K562 (cell line): ENCODE data around the gene BBLN. TPM values are rescaled to one million over a fixed set of nuclear protein-coding genes. Genes with fewer than 3 reads are reported as not detected.
A peak's percentile ranks its signal among the peaks of the same experiment; 100 is the strongest.

Experiments
- ATAC-seq: fragments of 200-7000 bp; cut with Tn5 transposase; 3 replicates; pipeline ENCODE4 v1.9.1; 2020; ENCODE audit warnings: moderate library complexity
- BruUV-seq: library from RNA; stranded (reverse); fragments of 400-500 nt; replicated peaks from 2 replicates; lab custom pipeline; 2021; lab: Mats Ljungman, UMichigan
- CTCF ChIA-PET: fragments of 300-600 bp; formaldehyde crosslinking; extraction: SDS; loops from one replicate; lab custom pipeline; 2021; ENCODE audit warnings: low intra/inter-chr PET ratio; lab: Yijun Ruan, JAX
- POLR2A ChIA-PET: fragments of 300-600, 350-650 bp; sonication (Branson Sonifier 250); formaldehyde crosslinking; extraction: SDS; loops from one replicate; lab custom pipeline; 2021; ENCODE audit warnings: antibody characterized with exemption, inconsistent platforms; lab: Yijun Ruan, JAX
- DNase-seq, 4 experiments: peaks; one replicate each; pipeline versions ENCODE4 v3.0.0 to v3.0.0-alpha.2; 2011 to 2018; ENCODE audit warnings: low spot score in 3 of 4, mixed read lengths in 3 of 4; ENCODE audit errors: extremely low read depth in 1 of 4
- FAIRE-seq: peaks from 2 replicates; lab custom pipeline; 2011; peaks lifted over from hg19 to GRCh38; lab: Jason Lieb, UNC
- H2AFZ ChIP-seq: 2 replicates; pipeline ENCODE4 v1.6.0; 2011; ENCODE audit warnings: low read depth, low read length, control low read depth, inconsistent platforms
- H3K27ac ChIP-seq: fragments of 200-600 bp; 3 replicates; pipeline ENCODE4 v1.8.0; 2011; ENCODE audit warnings: low read depth, mild to moderate bottlenecking, control low read depth, inconsistent platforms, low read length, moderate library complexity, mixed read lengths; ENCODE audit errors: extremely low read depth
- H3K27me3 ChIP-seq, 2 experiments: fragments of 300-600 bp in 1 of 2; 2 replicates in 1 of 2; 3 replicates in 1 of 2; pipeline versions ENCODE4 v1.6.0 to v1.8.0; 2011; ENCODE audit warnings: inconsistent platforms in 2 of 2, low read length in 2 of 2, mild to moderate bottlenecking in 1 of 2, mixed read lengths in 1 of 2, moderate library complexity in 1 of 2; ENCODE audit not compliant: control insufficient read depth in 2 of 2, insufficient read depth in 2 of 2
- H3K36me3 ChIP-seq: fragments of 300-600 bp; 3 replicates; pipeline ENCODE4 v1.8.0; 2011; ENCODE audit warnings: mild to moderate bottlenecking, low read length, inconsistent platforms; ENCODE audit not compliant: control insufficient read depth, insufficient read depth
- H3K4me1 ChIP-seq, 2 experiments: fragments of 200-600 bp in 1 of 2; replicated peaks in 1 of 2; 2 replicates in 1 of 2; 3 replicates in 1 of 2; pipeline versions ENCODE4 v1.5.1 to v1.8.0; 2011; ENCODE audit warnings: inconsistent platforms in 2 of 2, low read length in 2 of 2, mild to moderate bottlenecking in 1 of 2, mixed read lengths in 1 of 2, moderate library complexity in 1 of 2; ENCODE audit not compliant: control insufficient read depth in 2 of 2, insufficient read depth in 2 of 2
- H3K4me2 ChIP-seq: 2 replicates; pipeline ENCODE4 v1.6.1; 2011; ENCODE audit warnings: low read length, control low read depth, inconsistent platforms, mixed read lengths; ENCODE audit not compliant: insufficient read depth
- H3K4me3 ChIP-seq: fragments of 200-600 bp; sonication (generic), shearing (Covaris generic); 2 replicates; pipeline ENCODE4 v1.5.1; 2016; ENCODE audit warnings: control low read depth, inconsistent platforms
- H3K79me2 ChIP-seq: fragments of 200-600 bp; 3 replicates; pipeline ENCODE4 v1.8.0; 2011; ENCODE audit warnings: low read length, inconsistent platforms; ENCODE audit not compliant: control insufficient read depth, insufficient read depth
- H3K9ac ChIP-seq, 2 experiments: 2 replicates each; pipeline versions ENCODE4 v1.6.0 to v1.6.1; 2011; ENCODE audit warnings: low read depth in 2 of 2, low read length in 2 of 2, control low read depth in 1 of 2, inconsistent platforms in 1 of 2, mild to moderate bottlenecking in 1 of 2, mixed read lengths in 1 of 2; ENCODE audit not compliant: insufficient read depth in 1 of 2
- H3K9me1 ChIP-seq: one replicate; pipeline ENCODE4 v1.6.0; 2011; ENCODE audit warnings: inconsistent platforms, mild to moderate bottlenecking, low read length, moderate library complexity; ENCODE audit not compliant: control insufficient read depth, insufficient read depth
- H3K9me3 ChIP-seq: replicated peaks from 2 replicates; pipeline ENCODE4 v1.5.1; 2011; ENCODE audit warnings: low read depth, low read length, inconsistent platforms; ENCODE audit not compliant: control insufficient read depth, insufficient read depth
- H4K20me1 ChIP-seq: replicated peaks from 2 replicates; pipeline ENCODE4 v1.6.1; 2011; ENCODE audit warnings: low read length, inconsistent platforms, mixed read lengths; ENCODE audit not compliant: control insufficient read depth, insufficient read depth
- HMG20B ChIP-seq: fragments of 250-450 bp; sonication (Bioruptor Pico); IDR thresholded peaks from 2 replicates; pipeline ENCODE4 v1.5.0; 2021; ENCODE audit warnings: mild to moderate bottlenecking
- POLR2G ChIP-seq: fragments of 200-400 bp; formaldehyde crosslinking; IDR thresholded peaks from 2 replicates; pipeline ENCODE4 v1.6.1; 2017; ENCODE audit warnings: low read depth, mild to moderate bottlenecking, antibody characterized with exemption, low read length, moderate library complexity
- RBFOX2 ChIP-seq: fragments of 200-400 bp; formaldehyde crosslinking; IDR thresholded peaks from 2 replicates; pipeline ENCODE4 v1.6.1; 2017; ENCODE audit warnings: low read depth, mild to moderate bottlenecking, low read length, moderate library complexity
- ZNF695 ChIP-seq: fragments of 450-650 bp; formaldehyde crosslinking; IDR thresholded peaks from 2 replicates; pipeline ENCODE4 v1.4.0; 2020; ENCODE audit warnings: mild to moderate bottlenecking, moderate library complexity
- ZSCAN32 ChIP-seq: fragments of 450-650 bp; formaldehyde crosslinking; IDR thresholded peaks from 2 replicates; pipeline ENCODE4 v1.4.0; 2020; ENCODE audit warnings: mild to moderate bottlenecking, moderate library complexity
- WGBS: fragments of 100-300 bp; shearing (Covaris generic); methylation state at CpG from one replicate; pipeline ENCODE4 v1.1.6; 2016; ENCODE audit warnings: low coverage, mixed read lengths; ENCODE audit not compliant: insufficient coverage; ENCODE audit errors: missing lambda C conversion rate; 5-methylcytosine and 5-hydroxymethylcytosine counted together
- in situ Hi-C: fragments of 300-500 bp; cut with MboI; formaldehyde crosslinking; loops from 4 replicates; pipeline ENCODE4 v1.15.0; 2018; ENCODE audit warnings: inconsistent platforms, mixed read lengths
- intact Hi-C: fragments of 100-400 bp; cut with micrococcal nuclease; formaldehyde crosslinking; loops from 2 replicates; pipeline ENCODE4 v1.14.2; 2022
- polyA plus RNA-seq, 8 experiments: library from polyadenylated mRNA; depleted of rRNA in 4 of 8; stranded (reverse) in 5 of 8; unstranded in 3 of 8; fragments of >200 nt; fragmentation: Nextera tagmentation in 2 of 8; fragmentation: Illumina TruSeq in 1 of 8; extraction: Ambion mirVana in 2 of 8; extraction: Trizol in 1 of 8; gene quantifications; 2 replicates each; pipeline versions ENCODE4 v1.2.1 to v1.2.3, GENCODE V29; 2011 to 2014; ENCODE audit warnings: inconsistent platforms in 1 of 8, missing spikeins in 1 of 8
- total RNA-seq, 7 experiments: library from RNA; depleted of rRNA in 6 of 7; stranded (reverse); fragments of >200 nt in 6 of 7; fragmentation: Illumina TruSeq in 2 of 7; extraction: Trizol in 2 of 7; gene quantifications; 2 replicates each; pipeline versions ENCODE4 v1.2.1 to v1.2.3, GENCODE V29; 2011 to 2021; ENCODE audit warnings: low replicate concordance in 1 of 7

The BBLN gene
- total and polyA plus RNA-seq, 9 of the 15 experiments (the other 6 are each of a cell fraction or from before 2014, with no cell fraction given): 4.2 to 331 (median 87.1) TPM

- TF ChIP-seq ZSCAN32 (CRISPR knock-in tag) (no peak), HMG20B (CRISPR knock-in tag) (no peak)
Measured at GRCh38 chr9:128121466-128121810, 38.6 kb upstream of the BBLN start (continued).

- DNase-seq (no peak), ATAC-seq (no peak), FAIRE-seq (no peak)
- BruUV-seq: no TSS peak
- Histone ChIP-seq H3K9me3 (no peaks in the 10 kb centered on the region), H3K4me3 (no peak overlapping the region), H3K9me1 (no peaks in the 10 kb centered on the region), H3K4me1 (peaks cover 16 to 56% of the 10 kb centered on the region in 2 experiments), H3K36me3 (peaks cover 62% of the 10 kb centered on the region), H3K27me3 (no peaks in the 10 kb centered on the region), H3K4me2 (no peak overlapping the region), H3K27ac (no peak overlapping the region), H3K9ac (no peak overlapping the region; a peak in 1 of 4 replicates), H2AFZ (no peak overlapping the region), H3K79me2 (peaks cover 30% of the 10 kb centered on the region), H4K20me1 (peaks cover 8% of the 10 kb centered on the region; the same call in 1 of the 2 replicates)
- in situ Hi-C loops: no loop called here
- 94% methylated on average over 17 of the region's 27 CpGs for WGBS
- peak; percentile 24; the same call in 1 of the 2 replicates for TF ChIP-seq RBFOX2
- no peak for TF ChIP-seq ZNF695 (CRISPR knock-in tag)
- TF ChIP-seq POLR2G: peak; percentile 46
- ChIA-PET CTCF (interaction anchor here (0.6 kb wide), 1 partner anchor 179 kb away, joined by 3 read pairs; no protein-coding TSS in a partner anchor), POLR2A (no interaction called here)
- intact Hi-C loops: loop anchor here (10.0 kb wide), 2 partner anchors 73 to 153 kb away; partner anchors contain the start of genes CIZ1, GOLGA2 and SWI5
Measured at GRCh38 chr9:128121924-128122808, 37.9 kb upstream of the BBLN start.
